CD14-positive monocyte (primary cell): ENCODE results near the gene VAMP5. TPM values are rescaled to one million over a fixed set of nuclear protein-coding genes. Genes with fewer than 3 reads are reported as not detected.
A peak's percentile ranks its signal among the peaks of the same experiment; 100 is the strongest.

Experiments
- DNase-seq, 3 donors: peaks; one replicate each; pipeline ENCODE4 v3.0.0-alpha.2; 2011 to 2022
- H2AFZ ChIP-seq: 2 replicates; pipeline ENCODE4 v1.6.0; 2012; ENCODE audit warnings: mild to moderate bottlenecking, low read depth, low read length, inconsistent platforms; ENCODE audit not compliant: insufficient read depth, poor library complexity, severe bottlenecking
- H3K27ac ChIP-seq, 2 donors: 1 replicate in 1 of 2; 2 replicates in 1 of 2; pipeline ENCODE4 v1.5.1; 2012 to 2013; ENCODE audit warnings: low read length in 2 of 2, control low read depth in 1 of 2, inconsistent platforms in 1 of 2, low read depth in 1 of 2, mild to moderate bottlenecking in 1 of 2
- H3K27me3 ChIP-seq, 2 donors: one replicate each; pipeline versions ENCODE4 v1.6.0 to v1.6.1; 2011 to 2013; ENCODE audit warnings: low read length in 2 of 2; ENCODE audit not compliant: control insufficient read depth in 2 of 2, insufficient read depth in 2 of 2
- H3K36me3 ChIP-seq, 2 donors: replicated peaks in 1 of 2; 1 replicate in 1 of 2; 2 replicates in 1 of 2; pipeline versions ENCODE4 v1.5.1 to v1.6.1; 2012 to 2013; ENCODE audit warnings: low read length in 2 of 2, control low read depth in 1 of 2, inconsistent platforms in 1 of 2, mild to moderate bottlenecking in 1 of 2; ENCODE audit not compliant: insufficient read depth in 2 of 2, control insufficient read depth in 1 of 2
- H3K4me1 ChIP-seq, 2 donors: 1 replicate in 1 of 2; 2 replicates in 1 of 2; pipeline versions ENCODE4 v1.5.1 to v1.6.1; 2012 to 2013; ENCODE audit warnings: low read length in 2 of 2, control low read depth in 1 of 2, inconsistent platforms in 1 of 2, mild to moderate bottlenecking in 1 of 2, moderate library complexity in 1 of 2; ENCODE audit not compliant: insufficient read depth in 2 of 2, control insufficient read depth in 1 of 2
- H3K4me2 ChIP-seq: replicated peaks from 2 replicates; pipeline ENCODE3; 2012; ENCODE audit warnings: low read length, moderate library complexity, mild to moderate bottlenecking; ENCODE audit not compliant: poor library complexity, severe bottlenecking; ENCODE audit errors: extremely low read depth
- H3K4me3 ChIP-seq, 3 experiments: fragments of 200-600 bp in 1 of 3; sonication (generic) in 1 of 3; replicated peaks in 1 of 3; 1 replicate in 2 of 3; 2 replicates in 1 of 3; pipeline ENCODE4 v1.5.1; 2011 to 2013; ENCODE audit warnings: low read length in 3 of 3, mild to moderate bottlenecking in 3 of 3, control low read depth in 2 of 3, low read depth in 2 of 3, inconsistent platforms in 1 of 3, moderate library complexity in 1 of 3
- H3K79me2 ChIP-seq: 2 replicates; pipeline ENCODE4 v1.6.0; 2012; ENCODE audit warnings: mild to moderate bottlenecking, control low read depth, inconsistent platforms, low read length, moderate library complexity; ENCODE audit not compliant: insufficient read depth
- H3K9ac ChIP-seq: 2 replicates; pipeline ENCODE4 v1.6.0; 2017; ENCODE audit warnings: low read length, mild to moderate bottlenecking; ENCODE audit not compliant: insufficient read depth, poor library complexity, severe bottlenecking
- H3K9me3 ChIP-seq, 2 donors: replicated peaks in 1 of 2; 1 replicate in 1 of 2; 2 replicates in 1 of 2; pipeline versions ENCODE4 v1.5.1 to v1.6.1; 2012 to 2013; ENCODE audit warnings: low read length in 2 of 2, control low read depth in 1 of 2; ENCODE audit not compliant: control insufficient read depth in 1 of 2, insufficient read depth in 1 of 2
- H4K20me1 ChIP-seq: 2 replicates; pipeline ENCODE4 v1.6.0; 2012; ENCODE audit warnings: mild to moderate bottlenecking, low read length, control low read depth, moderate library complexity; ENCODE audit not compliant: insufficient read depth
- H3K27ac Mint-ChIP-seq, 7 donors: one replicate each; pipeline ENCODE4 v1.8.0; 2020; ENCODE audit warnings: mild to moderate bottlenecking in 7 of 7, mixed read lengths in 7 of 7, moderate library complexity in 6 of 7, inconsistent platforms in 2 of 7
- H3K27me3 Mint-ChIP-seq, 3 donors: one replicate each; pipeline ENCODE4 v1.8.0; 2021 to 2022; ENCODE audit warnings: low read depth in 3 of 3, mild to moderate bottlenecking in 3 of 3, mixed read lengths in 3 of 3, moderate library complexity in 3 of 3, inconsistent platforms in 1 of 3
- H3K36me3 Mint-ChIP-seq, 2 donors: one replicate each; pipeline ENCODE4 v1.8.0; 2020; ENCODE audit warnings: mixed read lengths in 2 of 2, inconsistent platforms in 1 of 2, mild to moderate bottlenecking in 1 of 2
- H3K4me1 Mint-ChIP-seq: one replicate; pipeline ENCODE4 v1.8.0; 2020; ENCODE audit warnings: mild to moderate bottlenecking, mixed read lengths
- H3K4me3 Mint-ChIP-seq, 2 donors: one replicate each; pipeline ENCODE4 v1.8.0; 2020; ENCODE audit warnings: mild to moderate bottlenecking in 2 of 2, mixed read lengths in 2 of 2, moderate library complexity in 1 of 2
- H3K9me3 Mint-ChIP-seq, 7 donors: one replicate each; pipeline ENCODE4 v1.8.0; 2020 to 2022; ENCODE audit warnings: mixed read lengths in 7 of 7, mild to moderate bottlenecking in 6 of 7, moderate library complexity in 6 of 7, inconsistent platforms in 2 of 7
- WGBS: methylation state at CpG from one replicate; pipeline ENCODE4 v1.1.5; 2013; ENCODE audit warnings: missing lambda C conversion rate; ENCODE audit not compliant: insufficient coverage; 5-methylcytosine and 5-hydroxymethylcytosine counted together
- intact Hi-C, 2 donors: fragments of 100-400 bp; cut with micrococcal nuclease; formaldehyde crosslinking; loops; one replicate each; pipeline versions ENCODE4 v1.15.0 to v1.15.1; 2023
- polyA plus RNA-seq, 3 donors: library from polyadenylated mRNA; depleted of rRNA in 1 of 3; unstranded in 2 of 3; stranded (reverse) in 1 of 3; fragments of 300-500 nt in 2 of 3; fragments of >200 nt in 1 of 3; fragmentation: Illumina TruSeq in 2 of 3; gene quantifications; 1 replicate in 2 of 3; 2 replicates in 1 of 3; pipeline ENCODE4 v1.2.3, GENCODE V29; 2012 to 2021
- TF ChIP-seq, protein P1 (sequence below): fragments of 200-600 bp; IDR thresholded peaks from one replicate; pipeline ENCODE4 v1.8.0; 2022; ENCODE audit warnings: antibody characterized with exemption, mild to moderate bottlenecking

The VAMP5 gene
- polyA plus RNA-seq, 3 donors: 154 to 251 (median 171) TPM

DNA sequence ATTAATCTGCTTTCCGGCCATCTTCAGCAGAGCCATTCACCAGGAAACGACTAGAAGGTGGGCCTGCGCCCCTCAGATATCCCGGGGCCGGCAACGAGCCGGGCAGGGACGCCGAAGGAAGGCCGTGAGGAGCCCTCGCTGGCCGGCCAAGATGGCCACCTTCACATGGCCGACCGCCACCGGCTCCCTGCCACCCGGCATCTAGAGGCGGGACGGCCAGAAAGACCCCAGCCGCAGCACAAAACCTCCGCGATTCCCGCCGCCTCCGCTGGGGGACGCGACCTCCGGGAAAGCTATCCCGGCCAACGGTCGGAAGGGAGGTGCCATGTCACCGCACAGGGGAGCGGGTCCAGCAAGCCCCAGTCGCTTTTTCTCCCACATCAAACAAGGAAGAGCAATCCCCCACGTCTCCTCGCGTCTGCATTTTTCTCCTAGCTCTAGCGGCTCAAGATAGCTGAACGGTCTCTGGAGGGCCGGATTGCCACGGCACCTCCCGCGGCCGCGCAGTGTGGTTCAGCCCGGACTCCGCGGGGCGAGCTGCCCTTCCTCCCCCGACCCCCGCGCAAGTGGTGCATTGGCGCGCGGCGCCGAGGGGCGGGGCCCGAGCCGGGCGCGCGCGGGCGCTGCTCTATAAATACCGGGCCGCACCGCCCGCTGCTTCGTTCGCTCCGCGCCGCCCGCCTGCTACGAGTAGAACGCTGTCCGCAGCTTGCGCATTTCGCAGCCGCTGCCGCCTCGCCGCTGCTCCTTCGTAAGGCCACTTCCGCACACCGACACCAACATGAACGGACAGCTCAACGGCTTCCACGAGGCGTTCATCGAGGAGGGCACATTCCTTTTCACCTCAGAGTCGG lies 45.5 kb upstream of the VAMP5 start, which contains the start of gene MAT2A:
Gene MAT2A (plus strand): TSS at position 662 of the 854 bp plus-strand sequence. CDS start 120 bp downstream, at position 782.
- H3K36me3 ChIP-seq: peaks cover 28 to 33% of the 10 kb centered on the region in 2 donors
- H3K9me3 ChIP-seq: no peaks in the 10 kb centered on the region
- peaks cover 31 to 32% of the 10 kb centered on the region in 2 donors for H3K36me3 Mint-ChIP-seq
- peaks cover 47% of the 10 kb centered on the region for H4K20me1 ChIP-seq
- H2AFZ ChIP-seq: peak within 1 kb of the TSS; percentile 77
- no peaks in the 10 kb centered on the region for H3K27me3 Mint-ChIP-seq
- under 1% methylated on average over 92 of the region's 92 CpGs for WGBS
- H3K9me3 Mint-ChIP-seq: no peaks in the 10 kb centered on the region
- H3K27ac ChIP-seq: peak within 1 kb of the TSS; percentile 88 to 98
- H3K27ac Mint-ChIP-seq: peak within 1 kb of the TSS; percentile 95 to 98 (median 97)
- H3K4me1 Mint-ChIP-seq: peaks cover 57% of the 10 kb centered on the region
- peak; percentile 83 to 88 (median 88) for DNase-seq
- peak within 1 kb of the TSS; percentile 68 to 99 (median 95) for H3K4me3 ChIP-seq
- H3K9ac ChIP-seq: peak within 1 kb of the TSS; percentile 87
- peaks cover 71% of the 10 kb centered on the region for H3K79me2 ChIP-seq
- TF ChIP-seq, protein P1, sequence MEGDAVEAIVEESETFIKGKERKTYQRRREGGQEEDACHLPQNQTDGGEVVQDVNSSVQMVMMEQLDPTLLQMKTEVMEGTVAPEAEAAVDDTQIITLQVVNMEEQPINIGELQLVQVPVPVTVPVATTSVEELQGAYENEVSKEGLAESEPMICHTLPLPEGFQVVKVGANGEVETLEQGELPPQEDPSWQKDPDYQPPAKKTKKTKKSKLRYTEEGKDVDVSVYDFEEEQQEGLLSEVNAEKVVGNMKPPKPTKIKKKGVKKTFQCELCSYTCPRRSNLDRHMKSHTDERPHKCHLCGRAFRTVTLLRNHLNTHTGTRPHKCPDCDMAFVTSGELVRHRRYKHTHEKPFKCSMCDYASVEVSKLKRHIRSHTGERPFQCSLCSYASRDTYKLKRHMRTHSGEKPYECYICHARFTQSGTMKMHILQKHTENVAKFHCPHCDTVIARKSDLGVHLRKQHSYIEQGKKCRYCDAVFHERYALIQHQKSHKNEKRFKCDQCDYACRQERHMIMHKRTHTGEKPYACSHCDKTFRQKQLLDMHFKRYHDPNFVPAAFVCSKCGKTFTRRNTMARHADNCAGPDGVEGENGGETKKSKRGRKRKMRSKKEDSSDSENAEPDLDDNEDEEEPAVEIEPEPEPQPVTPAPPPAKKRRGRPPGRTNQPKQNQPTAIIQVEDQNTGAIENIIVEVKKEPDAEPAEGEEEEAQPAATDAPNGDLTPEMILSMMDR: peak; percentile 62
- peaks cover 35 to 64% of the 10 kb centered on the region in 2 donors for H3K4me1 ChIP-seq
- peak within 1 kb of the TSS; percentile 92 for H3K4me2 ChIP-seq
- intact Hi-C loops: loop anchor here (1.0 to 5.0 kb wide), 3 partner anchors 38 to 116 kb away; no protein-coding TSS in a partner anchor
- H3K4me3 Mint-ChIP-seq: peak within 1 kb of the TSS; percentile 91 to 95
- H3K27me3 ChIP-seq: no peaks in the 10 kb centered on the region

DNA sequence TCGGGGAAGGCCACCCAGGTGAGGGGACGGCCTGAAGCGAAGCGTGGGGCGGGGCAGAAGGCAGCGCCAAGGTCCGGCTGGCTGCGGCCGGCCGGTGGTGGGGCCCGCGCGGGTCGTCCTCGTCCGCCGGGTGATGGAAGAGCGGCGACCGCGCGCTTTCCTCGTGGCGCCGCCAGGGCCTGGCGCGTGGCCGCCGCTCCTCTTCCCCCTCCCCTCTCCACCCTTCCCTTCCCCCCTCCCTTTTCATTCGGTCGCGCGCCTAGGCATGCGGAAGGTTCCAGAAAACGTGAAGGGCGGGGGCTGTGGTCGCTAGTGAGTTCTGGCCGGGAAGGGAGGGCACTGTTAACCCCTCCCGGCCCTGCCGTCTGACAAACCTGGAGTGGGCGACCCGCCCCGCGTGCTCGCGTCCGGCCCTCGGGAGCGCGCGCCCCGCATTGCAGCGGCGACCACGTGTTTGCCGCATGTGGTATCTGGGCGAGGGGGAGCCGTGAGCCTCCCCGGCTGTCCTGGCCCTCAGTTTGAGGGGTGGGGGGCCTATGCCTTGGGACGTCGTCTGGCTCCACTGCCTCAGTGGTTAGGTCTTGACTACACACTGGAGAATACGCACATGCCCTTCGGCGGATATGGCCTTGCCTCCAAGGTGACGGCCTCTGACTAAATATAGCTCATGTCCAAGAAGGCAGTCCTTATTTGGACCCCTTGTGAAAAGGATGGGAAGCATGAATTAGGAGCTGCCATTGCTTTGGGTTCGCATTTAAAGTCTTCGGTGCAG lies 44.7 kb upstream of the VAMP5 start:
- H3K27me3 ChIP-seq: no peaks in the 10 kb centered on the region
- H3K9ac ChIP-seq: peak overlapping the region; percentile 87
- peak overlapping the region; percentile 89 to 98 (median 96) for H3K27ac Mint-ChIP-seq
- peaks cover 74% of the 10 kb centered on the region for H3K79me2 ChIP-seq
- intact Hi-C loops: loop anchor here (1.0 to 5.0 kb wide), 3 partner anchors 39 to 117 kb away; no protein-coding TSS in a partner anchor
- DNase-seq: peak; percentile 56 to 76 (median 73)
- peak overlapping the region; percentile 68 to 99 (median 95) for H3K4me3 ChIP-seq
- peak overlapping the region; percentile 88 to 98 for H3K27ac ChIP-seq
- no peaks in the 10 kb centered on the region for H3K9me3 ChIP-seq
- H3K36me3 ChIP-seq: peaks cover 36 to 41% of the 10 kb centered on the region in 2 donors
- peak overlapping the region; percentile 91 to 95 for H3K4me3 Mint-ChIP-seq
- H3K4me2 ChIP-seq: peak overlapping the region; percentile 92
- no peaks in the 10 kb centered on the region for H3K27me3 Mint-ChIP-seq
- H3K36me3 Mint-ChIP-seq: peaks cover 39 to 40% of the 10 kb centered on the region in 2 donors
- no peaks in the 10 kb centered on the region for H3K9me3 Mint-ChIP-seq
- peaks cover 35 to 59% of the 10 kb centered on the region in 2 donors for H3K4me1 ChIP-seq
- peaks cover 51% of the 10 kb centered on the region for H3K4me1 Mint-ChIP-seq
- peaks cover 55% of the 10 kb centered on the region for H4K20me1 ChIP-seq
- WGBS: 0% methylated on average over 50 of the region's 67 CpGs
- TF ChIP-seq, protein P1: no peak
- peak overlapping the region; percentile 77 for H2AFZ ChIP-seq
